ENCODE results near the gene GLE1. TPM values are rescaled to one million over a fixed set of nuclear protein-coding genes. Genes with fewer than 3 reads are reported as not detected.

GLE1 gene
- polyA plus RNA-seq, 3 donors, result 16.0 to 31.2 (median 22.2) TPM

DNA sequence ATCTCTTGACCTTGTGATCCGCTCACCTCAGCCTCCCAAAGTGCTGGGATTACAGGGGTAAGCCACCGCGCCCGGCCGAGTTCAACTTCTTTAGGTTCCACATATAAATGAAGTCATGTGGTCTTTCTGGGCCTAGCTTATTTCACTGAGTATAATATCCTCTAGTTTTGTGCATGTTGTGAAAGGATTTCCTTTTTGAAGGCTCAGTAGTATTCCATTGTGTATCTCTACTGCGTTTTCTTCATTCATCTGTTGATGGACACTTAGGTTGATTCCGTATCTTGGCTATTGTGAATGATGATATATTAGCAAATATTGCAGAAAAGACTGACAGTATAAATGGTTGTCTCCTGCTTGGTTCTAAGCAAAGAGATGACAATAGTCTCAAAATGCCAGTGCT lies 28.7 kb upstream of the GLE1 start:
- H3K4me1 ChIP-seq (ENCODE audit: control insufficient read depth in 1 of 2, insufficient read depth in 2 of 2, low read length in 2 of 2), result no peaks in the 10 kb centered on the region
- H3K27ac Mint-ChIP-seq, result no peak overlapping the region
- no peak overlapping the region for H3K9ac ChIP-seq (ENCODE audit: insufficient read depth, low read length, poor library complexity, severe bottlenecking)
- H3K4me1 Mint-ChIP-seq, result no peaks in the 10 kb centered on the region
- no peak overlapping the region for H3K4me3 ChIP-seq (replicated peaks in 1 of 3; ENCODE audit: low read depth in 2 of 3, low read length in 3 of 3)
- H3K79me2 ChIP-seq (ENCODE audit: insufficient read depth, low read length), result no peaks in the 10 kb centered on the region
- no peaks in the 10 kb centered on the region for H3K9me3 ChIP-seq (replicated peaks in 1 of 2; ENCODE audit: control insufficient read depth in 1 of 2, insufficient read depth in 1 of 2, low read length in 2 of 2)
- peaks cover 0 to 2% (median 0%) of the 10 kb centered on the region in 7 donors for H3K9me3 Mint-ChIP-seq
- H3K27me3 Mint-ChIP-seq (ENCODE audit: low read depth in 3 of 3), result no peaks in the 10 kb centered on the region
- H3K27ac ChIP-seq (ENCODE audit: low read depth in 1 of 2, low read length in 2 of 2), result no peak overlapping the region
- no peak overlapping the region for H3K4me3 Mint-ChIP-seq
- intact Hi-C loops (cut with micrococcal nuclease), result no loop called here
- peaks cover 56 to 76% of the 10 kb centered on the region in 2 donors for H3K36me3 ChIP-seq (replicated peaks in 1 of 2; ENCODE audit: control insufficient read depth in 1 of 2, insufficient read depth in 2 of 2, low read length in 2 of 2)
- no peaks in the 10 kb centered on the region for H3K27me3 ChIP-seq (ENCODE audit: control insufficient read depth in 2 of 2, insufficient read depth in 2 of 2, low read length in 2 of 2)
- H4K20me1 ChIP-seq (ENCODE audit: insufficient read depth, low read length), result no peaks in the 10 kb centered on the region
- WGBS (ENCODE audit: insufficient coverage), result 100% methylated on average over 2 of the region's 7 CpGs
- peaks cover 57 to 80% of the 10 kb centered on the region in 2 donors for H3K36me3 Mint-ChIP-seq
- no peak overlapping the region for H3K4me2 ChIP-seq (replicated peaks; ENCODE audit: extremely low read depth, low read length, poor library complexity, severe bottlenecking)
- TF ChIP-seq, protein P1, sequence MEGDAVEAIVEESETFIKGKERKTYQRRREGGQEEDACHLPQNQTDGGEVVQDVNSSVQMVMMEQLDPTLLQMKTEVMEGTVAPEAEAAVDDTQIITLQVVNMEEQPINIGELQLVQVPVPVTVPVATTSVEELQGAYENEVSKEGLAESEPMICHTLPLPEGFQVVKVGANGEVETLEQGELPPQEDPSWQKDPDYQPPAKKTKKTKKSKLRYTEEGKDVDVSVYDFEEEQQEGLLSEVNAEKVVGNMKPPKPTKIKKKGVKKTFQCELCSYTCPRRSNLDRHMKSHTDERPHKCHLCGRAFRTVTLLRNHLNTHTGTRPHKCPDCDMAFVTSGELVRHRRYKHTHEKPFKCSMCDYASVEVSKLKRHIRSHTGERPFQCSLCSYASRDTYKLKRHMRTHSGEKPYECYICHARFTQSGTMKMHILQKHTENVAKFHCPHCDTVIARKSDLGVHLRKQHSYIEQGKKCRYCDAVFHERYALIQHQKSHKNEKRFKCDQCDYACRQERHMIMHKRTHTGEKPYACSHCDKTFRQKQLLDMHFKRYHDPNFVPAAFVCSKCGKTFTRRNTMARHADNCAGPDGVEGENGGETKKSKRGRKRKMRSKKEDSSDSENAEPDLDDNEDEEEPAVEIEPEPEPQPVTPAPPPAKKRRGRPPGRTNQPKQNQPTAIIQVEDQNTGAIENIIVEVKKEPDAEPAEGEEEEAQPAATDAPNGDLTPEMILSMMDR (IDR thresholded peaks at IDR 0.05), result no peak
- DNase-seq, result no peak
- no peak overlapping the region for H2AFZ ChIP-seq (ENCODE audit: insufficient read depth, low read depth, low read length, poor library complexity, severe bottlenecking)

DNA sequence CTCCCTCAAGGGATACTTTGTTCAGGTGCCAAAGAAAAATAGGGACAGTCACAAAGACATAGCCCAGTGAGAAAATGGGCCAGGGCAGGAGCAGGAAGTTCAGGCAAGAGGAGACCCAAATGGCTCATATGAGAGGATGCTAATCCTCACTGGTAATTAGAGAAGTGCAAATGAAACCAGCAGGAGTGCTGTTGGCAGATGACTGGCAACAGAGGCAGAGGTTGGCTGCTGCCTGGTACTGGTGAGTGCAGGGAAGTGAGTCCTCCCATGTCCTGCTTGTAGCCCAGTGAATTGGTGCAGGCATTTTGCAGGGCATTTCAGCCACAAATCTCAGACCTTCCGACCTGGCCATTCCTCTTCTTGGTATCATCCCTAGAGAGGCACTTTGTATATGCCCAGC lies 25.3 kb upstream of the GLE1 start:
- H3K4me1 ChIP-seq (ENCODE audit: control insufficient read depth in 1 of 2, insufficient read depth in 2 of 2, low read length in 2 of 2), result no peaks in the 10 kb centered on the region
- H2AFZ ChIP-seq (ENCODE audit: insufficient read depth, low read depth, low read length, poor library complexity, severe bottlenecking), result no peak overlapping the region
- H3K4me2 ChIP-seq (replicated peaks; ENCODE audit: extremely low read depth, low read length, poor library complexity, severe bottlenecking), result no peak overlapping the region
- no peak overlapping the region for H3K9ac ChIP-seq (ENCODE audit: insufficient read depth, low read length, poor library complexity, severe bottlenecking)
- intact Hi-C loops (cut with micrococcal nuclease), result no loop called here
- 80% methylated on average over 1 of the region's 1 CpG for WGBS (ENCODE audit: insufficient coverage)
- no peaks in the 10 kb centered on the region for H3K9me3 ChIP-seq (replicated peaks in 1 of 2; ENCODE audit: control insufficient read depth in 1 of 2, insufficient read depth in 1 of 2, low read length in 2 of 2)
- H4K20me1 ChIP-seq (ENCODE audit: insufficient read depth, low read length), result no peaks in the 10 kb centered on the region
- Mint-ChIP-seq H3K27me3 (ENCODE audit: low read depth in 3 of 3) (no peaks in the 10 kb centered on the region), H3K27ac (peak overlapping the region in 1 of 7 donors; percentile 64), H3K4me1 (no peaks in the 10 kb centered on the region), H3K36me3 (peaks cover 56 to 84% of the 10 kb centered on the region in 2 donors), H3K4me3 (no peak overlapping the region), H3K9me3 (peaks cover 0 to 2% (median 0%) of the 10 kb centered on the region in 7 donors)
- TF ChIP-seq, protein P1 (IDR thresholded peaks at IDR 0.05), result no peak
- H3K79me2 ChIP-seq (ENCODE audit: insufficient read depth, low read length), result no peaks in the 10 kb centered on the region
- peaks cover 61 to 89% of the 10 kb centered on the region in 2 donors for H3K36me3 ChIP-seq (replicated peaks in 1 of 2; ENCODE audit: control insufficient read depth in 1 of 2, insufficient read depth in 2 of 2, low read length in 2 of 2)
- no peak overlapping the region for H3K4me3 ChIP-seq (replicated peaks in 1 of 3; ENCODE audit: low read depth in 2 of 3, low read length in 3 of 3)
- no peak for DNase-seq
- H3K27me3 ChIP-seq (ENCODE audit: control insufficient read depth in 2 of 2, insufficient read depth in 2 of 2, low read length in 2 of 2), result no peaks in the 10 kb centered on the region
- H3K27ac ChIP-seq (ENCODE audit: low read depth in 1 of 2, low read length in 2 of 2), result no peak overlapping the region

Measured in CD14-positive monocyte (primary cell).